Measurements from ENCODE around the gene RACGAP1. TPM values are rescaled to one million over a fixed set of nuclear protein-coding genes. Genes with fewer than 3 reads are reported as not detected.
A peak's percentile ranks its signal among the peaks of the same experiment; 100 is the strongest.

Gene RACGAP1
- total and polyA plus RNA-seq, 2 of the 8 experiments (the other 6 are each of a cell fraction or from before 2014, with no cell fraction given) = 18.0 to 66.3 TPM

- H3K4me2 ChIP-seq (ENCODE audit: insufficient read depth in 1 of 2, low read depth in 2 of 2, low read length in 2 of 2) = peak overlapping the region in 1 of 2 experiments; percentile 13; a peak in 1 of 4 replicates
- no peak overlapping the region for H3K23ac ChIP-seq (ENCODE audit: insufficient read length)
- no peak overlapping the region for H3K4me3 ChIP-seq (ENCODE audit: extremely low read depth in 1 of 4, insufficient read depth in 2 of 4, low read depth in 3 of 4, low read length in 4 of 4)
- H2AK5ac ChIP-seq (ENCODE audit: low read depth, low read length) = no peak overlapping the region
- H3K9me3 ChIP-seq (ENCODE audit: insufficient read depth in 2 of 2, low read depth in 1 of 2, low read length in 1 of 2) = no peaks in the 10 kb centered on the region
- no peaks in the 10 kb centered on the region for H3K27me3 ChIP-seq (replicated peaks in 1 of 4; ENCODE audit: control insufficient read depth in 3 of 4, extremely low read depth in 1 of 4, insufficient read depth in 3 of 4, low read length in 3 of 4)
- H2BK12ac ChIP-seq (ENCODE audit: low read depth, low read length) = no peak overlapping the region
- H3K79me1 ChIP-seq (ENCODE audit: low read depth, low read length) = peaks cover 5% of the 10 kb centered on the region
- H3K27ac ChIP-seq (ENCODE audit: low read depth, low read length) = no peak overlapping the region
- H4K20me1 ChIP-seq (replicated peaks in 1 of 2; ENCODE audit: control insufficient read depth in 1 of 2, insufficient read depth in 2 of 2, low read length in 2 of 2) = peaks cover 1 to 2% of the 10 kb centered on the region in 2 experiments
- no peak overlapping the region for H3K18ac ChIP-seq (ENCODE audit: extremely low read depth, low read length)
- DNase-seq (ENCODE audit: low read depth in 1 of 2, low spot score in 2 of 2) (no peak), FAIRE-seq (no peak)
- peaks cover 0 to 9% (median 2%) of the 10 kb centered on the region in 4 experiments; a peak in 2 of 8 replicates for H3K36me3 ChIP-seq (ENCODE audit: control insufficient read depth in 2 of 4, insufficient read depth in 4 of 4, low read length in 3 of 4)
- H2BK15ac ChIP-seq (ENCODE audit: low read length) = no peak overlapping the region
- CTCF ChIA-PET (ENCODE audit: partially characterized antibody) = interaction anchor here (0.7 to 6.4 kb wide), 6 partner anchors 10 to 180 kb away, joined by 3 to 37 read pairs (median 4); no protein-coding TSS in a partner anchor
- TF ChIP-seq USF2 (IDR thresholded peaks at IDR 0.05; ENCODE audit: low read length) (no peak), SRF (IDR thresholded peaks at IDR 0.05; ENCODE audit: low read depth, low read length) (no peak), BRCA1 (IDR thresholded peaks at IDR 0.05; ENCODE audit: low read depth, low read length) (no peak), CTBP2 (IDR thresholded peaks at IDR 0.05; ENCODE audit: borderline replicate concordance, insufficient read depth, insufficient read length, low read length) (no peak), SAP30 (IDR thresholded peaks at IDR 0.05; ENCODE audit: insufficient read depth, insufficient replicate concordance, low read length) (no peak), NANOG (IDR thresholded peaks at IDR 0.05; ENCODE audit: insufficient read depth, low read depth, low read length, poor library complexity, severe bottlenecking) (no peak), SUZ12 (IDR thresholded peaks at IDR 0.05; ENCODE audit: low read length) (no peak)
- no peak overlapping the region for H3K14ac ChIP-seq (ENCODE audit: insufficient read length)
- H3K23me2 ChIP-seq (ENCODE audit: low read depth, low read length) = no peaks in the 10 kb centered on the region; the same call in 1 of the 2 replicates
- POLR2A ChIA-PET (ENCODE audit: partially characterized antibody) = interaction anchor here (1.0 kb wide), 1 partner anchor 86 kb away, joined by 4 read pairs; no protein-coding TSS in a partner anchor
- WGBS, 2 experiments (ENCODE audit: extremely low coverage in 1 of 2, insufficient coverage in 1 of 2, insufficient read length in 1 of 2, insufficient replicate concordance in 2 of 2, low coverage in 1 of 2, low lambda C conversion rate in 2 of 2, missing lambda C conversion rate in 1 of 2) = 90% methylated on average over 2 of the region's 2 CpGs; no CpG with 5 or more reads in 1 of the 2 experiments
- no peak overlapping the region for H2BK5ac ChIP-seq (ENCODE audit: low read depth, low read length)
- no peak overlapping the region for H2BK20ac ChIP-seq (ENCODE audit: low read length)
- no peak overlapping the region for H3K56ac ChIP-seq (replicated peaks; ENCODE audit: insufficient read length, low read depth, low read length)
- H3K4ac ChIP-seq (replicated peaks; ENCODE audit: insufficient read length, low read depth, low read length) = no peak overlapping the region
- peaks cover 0 to 72% of the 10 kb centered on the region in 2 experiments; a peak in 2 of 4 replicates for H3K79me2 ChIP-seq (ENCODE audit: control insufficient read depth in 1 of 2, insufficient read depth in 2 of 2, low read length in 2 of 2)
- no peak overlapping the region for H4K91ac ChIP-seq (replicated peaks; ENCODE audit: insufficient read length, low read length)
- no peak overlapping the region for H2AFZ ChIP-seq (ENCODE audit: low read length)
- H4K5ac ChIP-seq (ENCODE audit: insufficient read length, low read depth, low read length) = no peak overlapping the region
- peaks cover 0 to 2% (median 0%) of the 10 kb centered on the region in 4 experiments; a peak in 1 of 7 replicates for H3K4me1 ChIP-seq (replicated peaks in 1 of 4; ENCODE audit: control insufficient read depth in 3 of 4, insufficient read depth in 4 of 4, low read length in 3 of 4)
- H3K9ac ChIP-seq (replicated peaks in 1 of 4; ENCODE audit: extremely low read depth in 1 of 4, low read depth in 3 of 4, low read length in 3 of 4) = no peak overlapping the region
- no peak overlapping the region for H4K8ac ChIP-seq (ENCODE audit: extremely low read depth, insufficient read depth, low read length)
- H2BK120ac ChIP-seq (replicated peaks; ENCODE audit: low read depth, low read length) = no peak overlapping the region
These were observed 6.3 kb downstream of the RACGAP1 start for GRCh38 chr12:50018968-50019367.
